GM12878 (cell line): Measurements from ENCODE around the gene CACYBP. TPM values are rescaled to one million over a fixed set of nuclear protein-coding genes. Genes with fewer than 3 reads are reported as not detected.

Source experiments
- ATAC-seq: fragments of 200-7000 bp; cut with Tn5 transposase; 3 replicates; pipeline ENCODE4 v1.9.1; 2020; ENCODE audit warnings: mild to moderate bottlenecking, moderate library complexity
- BruUV-seq: library from RNA; stranded (reverse); fragments of 400-500 nt; replicated peaks from 2 replicates; lab custom pipeline; 2021; lab: Mats Ljungman, UMichigan
- CTCF ChIA-PET: fragments of 300-600 bp; sonication (Branson Sonifier 250); formaldehyde crosslinking; extraction: SDS; loops from one replicate; lab custom pipeline; 2021; ENCODE audit warnings: inconsistent platforms; lab: Yijun Ruan, JAX
- POLR2A ChIA-PET: fragments of 350-600 bp; formaldehyde crosslinking; extraction: SDS; loops from one replicate; lab custom pipeline; 2021; ENCODE audit warnings: inconsistent platforms; lab: Charles Lee
- RAD21 ChIA-PET: fragments of 300-600 bp; sonication (Branson Sonifier 250); formaldehyde crosslinking; loops from one replicate; lab custom pipeline; 2023; ENCODE audit warnings: antibody characterized with exemption; ENCODE audit not compliant: unreplicated experiment; lab: Charles Lee
- SMC1A ChIA-PET: fragments of 300-600 bp; sonication (Branson Sonifier 250); formaldehyde crosslinking; loops from one replicate; lab custom pipeline; 2023; ENCODE audit not compliant: unreplicated experiment, uncharacterized antibody; lab: Charles Lee
- DNase-seq: peaks from one replicate; pipeline ENCODE4 v3.0.0-alpha.2; 2011; ENCODE audit warnings: low read depth, low spot score
- FAIRE-seq: peaks from 3 replicates; lab custom pipeline; 2011; peaks lifted over from hg19 to GRCh38; lab: Jason Lieb, UNC
- H2AFZ ChIP-seq: 2 replicates; pipeline ENCODE4 v1.6.0; 2011; ENCODE audit warnings: low read depth, low read length, control low read depth; ENCODE audit not compliant: control insufficient read depth
- H3K27ac ChIP-seq: 2 replicates; pipeline ENCODE4 v1.5.1; 2011; ENCODE audit warnings: control low read depth; ENCODE audit not compliant: control insufficient read depth, insufficient read depth
- H3K27me3 ChIP-seq, 2 experiments: replicated peaks in 1 of 2; 2 replicates each; pipeline versions ENCODE4 v1.6.0 to v1.6.1; 2011; ENCODE audit warnings: low read length in 1 of 2; ENCODE audit not compliant: control insufficient read depth in 2 of 2, insufficient read depth in 2 of 2
- H3K36me3 ChIP-seq, 2 experiments: 2 replicates each; pipeline ENCODE4 v1.5.1; 2011; ENCODE audit warnings: low read length in 1 of 2; ENCODE audit not compliant: control insufficient read depth in 2 of 2, insufficient read depth in 2 of 2
- H3K4me1 ChIP-seq: 2 replicates; pipeline ENCODE4 v1.6.1; 2011; ENCODE audit warnings: mild to moderate bottlenecking, low read length, moderate library complexity, mixed read lengths; ENCODE audit not compliant: control insufficient read depth, insufficient read depth
- H3K4me2 ChIP-seq: 2 replicates; pipeline ENCODE4 v1.6.0; 2011; ENCODE audit warnings: control low read depth; ENCODE audit not compliant: control insufficient read depth, insufficient read depth
- H3K4me3 ChIP-seq: fragments of 200-600 bp; sonication (generic); 2 replicates; pipeline ENCODE4 v1.5.1; 2016
- H3K79me2 ChIP-seq: 2 replicates; pipeline ENCODE4 v1.6.0; 2011; ENCODE audit warnings: low read length; ENCODE audit not compliant: control insufficient read depth, insufficient read depth
- H3K9ac ChIP-seq: 2 replicates; pipeline ENCODE4 v1.8.0; 2011; ENCODE audit warnings: low read length, control low read depth, mixed read lengths; ENCODE audit not compliant: control insufficient read depth, insufficient read depth
- H3K9me3 ChIP-seq: replicated peaks from 3 replicates; pipeline ENCODE4 v1.5.1; 2011; ENCODE audit warnings: mild to moderate bottlenecking, low read length; ENCODE audit not compliant: control insufficient read depth, insufficient read depth
- H4K20me1 ChIP-seq: 2 replicates; pipeline ENCODE4 v1.6.0; 2011; ENCODE audit not compliant: control insufficient read depth, insufficient read depth
- GABPA ChIP-seq: IDR thresholded peaks from 2 replicates; pipeline ENCODE4 v1.6.1; 2014; ENCODE audit warnings: antibody characterized with exemption, low read depth, mild to moderate bottlenecking, inconsistent platforms
- MEF2A ChIP-seq: IDR thresholded peaks from 2 replicates; pipeline ENCODE4 v1.6.1; 2011; ENCODE audit warnings: low read depth, mild to moderate bottlenecking, low read length, moderate library complexity; ENCODE audit not compliant: insufficient read depth
- MYC ChIP-seq: IDR thresholded peaks from 2 replicates; pipeline ENCODE4 v1.6.1; 2011; ENCODE audit warnings: mild to moderate bottlenecking, low read length, moderate library complexity, inconsistent platforms; ENCODE audit not compliant: insufficient read depth, insufficient replicate concordance, insufficient read length, severe bottlenecking
- NR2C2 ChIP-seq: IDR thresholded peaks from 2 replicates; pipeline ENCODE4 v1.6.1; 2011; ENCODE audit warnings: borderline replicate concordance, low read depth; ENCODE audit not compliant: control insufficient read depth, insufficient read length
- NRF1 ChIP-seq: conservative IDR thresholded peaks from 2 replicates; pipeline ENCODE4 v1.6.1; 2011; ENCODE audit warnings: mild to moderate bottlenecking, low read depth, low read length, improper control_type of control experiment
- PAX5 ChIP-seq: IDR thresholded peaks from 2 replicates; pipeline ENCODE4 v1.6.1; 2011; ENCODE audit warnings: low read depth, low read length, borderline replicate concordance
- PML ChIP-seq: IDR thresholded peaks from 2 replicates; pipeline ENCODE4 v1.6.1; 2012; ENCODE audit warnings: low read length, inconsistent platforms
- POLR2AphosphoS5 ChIP-seq: IDR thresholded peaks from 2 replicates; pipeline ENCODE4 v1.6.1; 2011; ENCODE audit warnings: mild to moderate bottlenecking, low read length, inconsistent platforms
- YY1 ChIP-seq: IDR thresholded peaks from 2 replicates; pipeline ENCODE4 v1.6.1; 2011; ENCODE audit warnings: low read depth, mild to moderate bottlenecking, low read length
- ZBTB33 ChIP-seq: fragments of 450-650 bp; IDR thresholded peaks from 2 replicates; pipeline ENCODE4 v1.6.1; 2017; ENCODE audit warnings: mild to moderate bottlenecking
- ZNF207 ChIP-seq: fragments of 450-650 bp; IDR thresholded peaks from 2 replicates; pipeline ENCODE4 v1.6.1; 2014; ENCODE audit warnings: antibody characterized with exemption, mild to moderate bottlenecking, borderline replicate concordance
- WGBS: methylation state at CpG from one replicate; pipeline ENCODE4 v1.1.6; 2016; ENCODE audit warnings: low lambda C conversion rate; ENCODE audit not compliant: insufficient replicate concordance, insufficient coverage; ENCODE audit errors: missing lambda C conversion rate; 5-methylcytosine and 5-hydroxymethylcytosine counted together
- in situ Hi-C: fragments of 300-500 bp; cut with MboI; formaldehyde crosslinking; loops from 9 replicates; pipeline ENCODE4 v1.14.3; 2018; ENCODE audit warnings: mixed read lengths
- intact Hi-C: fragments of 100-400 bp; cut with micrococcal nuclease; formaldehyde crosslinking; loops from one replicate; pipeline ENCODE4 v1.14.2; 2022; ENCODE audit not compliant: unreplicated experiment
- polyA plus RNA-seq, 11 experiments: library from polyadenylated mRNA; depleted of rRNA in 4 of 11; unstranded in 6 of 11; stranded (reverse) in 5 of 11; fragments of >200 nt; fragmentation: Nextera tagmentation in 4 of 11; fragmentation: Illumina TruSeq in 1 of 11; extraction: Ambion mirVana in 4 of 11; extraction: Trizol in 1 of 11; gene quantifications; 1 replicate in 1 of 11; 2 replicates in 10 of 11; pipeline versions ENCODE4 v1.2.1 to v1.2.3, GENCODE V29; 2011 to 2016; ENCODE audit warnings: inconsistent platforms in 2 of 11, missing spikeins in 2 of 11, low read depth in 1 of 11
- total RNA-seq, 4 experiments: library from RNA; depleted of rRNA in 3 of 4; stranded (reverse); fragments of >200 nt in 3 of 4; fragmentation: Illumina TruSeq in 1 of 4; extraction: Trizol in 1 of 4; gene quantifications; 2 replicates each; pipeline versions ENCODE4 v1.2.1 to v1.2.3, GENCODE V29; 2013 to 2021

The CACYBP gene
- total and polyA plus RNA-seq, 10 of the 15 experiments (the other 5 are each of a cell fraction or from before 2014, with no cell fraction given): 77.7 to 488 (median 218) TPM

GRCh38 chr1:174960362-174960761, 39.4 kb upstream of the CACYBP start:
- H3K36me3 ChIP-seq: peaks cover 0 to 9% of the 10 kb centered on the region in 2 experiments; a peak in 1 of 4 replicates
- no peak overlapping the region for H3K4me3 ChIP-seq
- BruUV-seq: no TSS peak
- TF ChIP-seq NRF1 (no peak), PAX5 (no peak), YY1 (no peak), NR2C2 (no peak), ZBTB33 (no peak), MYC (no peak), PML (no peak), GABPA (no peak), MEF2A (no peak), ZNF207 (no peak), POLR2AphosphoS5 (no peak)
- no peak overlapping the region for H3K27ac ChIP-seq
- RAD21 ChIA-PET: no interaction called here
- no peak for FAIRE-seq
- H3K4me1 ChIP-seq: peaks cover 14% of the 10 kb centered on the region
- H4K20me1 ChIP-seq: no peaks in the 10 kb centered on the region
- ATAC-seq: no peak
- DNase-seq: no peak
- no peak overlapping the region for H3K4me2 ChIP-seq
- in situ Hi-C loops (no loop called here), intact Hi-C loops (no loop called here)
- CTCF ChIA-PET: interaction anchor here (1.2 to 1.9 kb wide), 2 partner anchors 8 to 38 kb away, joined by 3 to 6 read pairs; no protein-coding TSS in a partner anchor
- WGBS: 97% methylated on average over 2 of the region's 2 CpGs
- SMC1A ChIA-PET: interaction anchor here (0.7 kb wide), 1 partner anchor 23 kb away, joined by 3 read pairs; no protein-coding TSS in a partner anchor
- no peak overlapping the region for H3K9ac ChIP-seq
- H3K27me3 ChIP-seq: no peaks in the 10 kb centered on the region
- POLR2A ChIA-PET: no interaction called here
- H3K9me3 ChIP-seq: no peaks in the 10 kb centered on the region
- no peaks in the 10 kb centered on the region for H3K79me2 ChIP-seq
- H2AFZ ChIP-seq: no peak overlapping the region
